GM12892 (cell line): ENCODE measurements around the gene TOP1.

Source experiments
- POLR2AphosphoS5 ChIP-seq: IDR thresholded peaks from 2 replicates; pipeline ENCODE4 v1.6.1; 2011; ENCODE audit warnings: low read depth, low read length, control low read depth
- TAF1 ChIP-seq: IDR thresholded peaks from 2 replicates; pipeline ENCODE4 v1.6.1; 2011; ENCODE audit warnings: low read depth, mild to moderate bottlenecking, control low read depth, low read length, borderline replicate concordance

DNA sequence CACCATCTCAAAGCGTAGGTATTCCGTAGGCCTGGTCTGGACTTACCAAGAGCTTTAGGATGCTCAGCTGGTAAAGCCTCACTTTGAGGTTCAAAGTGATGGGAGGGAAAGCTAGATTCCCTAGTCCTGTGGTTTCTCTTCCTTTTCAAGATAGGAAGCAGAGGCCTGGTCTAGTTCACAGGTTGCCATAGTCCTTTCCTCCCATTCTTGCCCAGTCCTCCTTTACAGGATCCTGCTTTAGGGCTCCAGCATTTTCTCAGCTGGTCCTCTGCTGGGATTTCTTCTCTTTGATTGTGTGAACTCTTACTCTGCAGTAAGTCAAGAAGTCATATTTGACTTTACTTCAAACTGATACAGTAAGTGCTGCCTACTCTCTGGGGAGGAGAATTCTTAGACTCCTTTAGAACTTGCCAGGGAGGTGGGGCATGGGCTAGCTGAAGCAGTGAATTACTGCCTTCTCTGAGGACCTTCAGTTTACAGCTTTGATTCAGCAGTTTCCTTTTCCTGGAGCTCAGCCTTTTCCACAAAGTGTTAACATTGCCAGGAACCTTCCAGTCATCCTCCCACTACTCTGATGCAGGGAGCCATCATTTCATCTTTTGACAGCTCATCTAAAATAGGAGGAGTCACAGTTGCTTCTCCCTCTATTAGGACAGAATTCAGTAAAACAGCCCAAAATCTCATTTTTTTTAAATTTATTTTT lies 65.9 kb downstream of the TOP1 start:
- TF ChIP-seq POLR2AphosphoS5 (no peak), TAF1 (no peak)
